Ascending aorta (tissue), 2 donors: Measurements from ENCODE around the gene CLK3. TPM values are rescaled to one million over a fixed set of nuclear protein-coding genes. Genes with fewer than 3 reads are reported as not detected.

Experiments used
- DNase-seq, 2 donors: peaks; one replicate each; pipeline ENCODE4 v3.0.0-alpha.2; 2019; ENCODE audit warnings: low spot score in 2 of 2
- H3K27ac ChIP-seq, 2 donors: fragments of 200-600 bp; sonication (generic); one replicate each; pipeline ENCODE4 v1.5.1; 2016 to 2017; ENCODE audit warnings: mild to moderate bottlenecking in 1 of 2
- H3K27me3 ChIP-seq: fragments of 200-600 bp; sonication (generic); one replicate; pipeline ENCODE4 v1.5.1; 2017
- H3K36me3 ChIP-seq, 2 donors: fragments of 200-600 bp; sonication (generic); one replicate each; pipeline ENCODE4 v1.5.1; 2016
- H3K4me1 ChIP-seq, 2 donors: fragments of 200-600 bp; sonication (generic); one replicate each; pipeline ENCODE4 v1.5.1; 2016 to 2017; ENCODE audit warnings: mild to moderate bottlenecking in 1 of 2
- H3K4me3 ChIP-seq, 2 donors: fragments of 200-600 bp; sonication (generic); one replicate each; pipeline ENCODE4 v1.5.1; 2016 to 2017; ENCODE audit warnings: mild to moderate bottlenecking in 1 of 2
- H3K9me3 ChIP-seq, 2 donors: fragments of 200-600 bp; sonication (generic); one replicate each; pipeline ENCODE4 v1.5.1; 2016
- CTCF ChIP-seq, 3 experiments: fragments of 200-600 bp in 2 of 3; fragments of 450-650 bp in 1 of 3; sonication (generic) in 2 of 3; IDR thresholded peaks; one replicate each; pipeline ENCODE4 v1.5.1; 2016 to 2019; ENCODE audit warnings: antibody characterized with exemption in 3 of 3, mild to moderate bottlenecking in 1 of 3, moderate library complexity in 1 of 3
- intact Hi-C: fragments of 100-400 bp; cut with DNase I; formaldehyde crosslinking; loops from one replicate; pipeline ENCODE4 v1.15.1; 2023
- total RNA-seq: library from RNA; depleted of rRNA; stranded (reverse); fragments of >200 nt; gene quantifications from one replicate; pipeline ENCODE4 v1.1.0, GENCODE V29; 2016

The CLK3 gene
- total RNA-seq, result 154 TPM

- H3K4me1 ChIP-seq, result peaks cover 19 to 22% of the 10 kb centered on the region in 2 donors
- H3K36me3 ChIP-seq, result peaks cover 16% of the 10 kb centered on the region in 2 donors
- intact Hi-C loops, result loop anchor here (1.0 to 10.0 kb wide), 6 partner anchors 27 to 619 kb away; partner anchors contain the start of genes EDC3, RPP25 and UBL7
- no peak for TF ChIP-seq CTCF (IDR thresholded peaks at IDR 0.05)
- no peaks in the 10 kb centered on the region for H3K27me3 ChIP-seq
- H3K27ac ChIP-seq, result peak within 1 kb of the TSS; percentile 98 to 99
- peak; percentile 76 to 98 for DNase-seq
- no peaks in the 10 kb centered on the region for H3K9me3 ChIP-seq
- peak within 1 kb of the TSS; percentile 76 to 86 for H3K4me3 ChIP-seq
Measured at GRCh38 chr15:74615508-74616365, at the start of gene CLK3. Gene CLK3, plus strand, starts transcription at chr15:74615836. Its CDS starts 3,361 bp downstream, at chr15:74619197.

- H3K9me3 ChIP-seq, result no peaks in the 10 kb centered on the region
- TF ChIP-seq CTCF (IDR thresholded peaks at IDR 0.05), result no peak
- intact Hi-C loops, result no loop called here
- no peaks in the 10 kb centered on the region for H3K27me3 ChIP-seq
- peak overlapping the region in 1 of 2 donors; percentile 11 for H3K27ac ChIP-seq
- H3K4me1 ChIP-seq, result peaks cover 2 to 20% of the 10 kb centered on the region in 2 donors
- peaks cover 7 to 9% of the 10 kb centered on the region in 2 donors for H3K36me3 ChIP-seq
- no peak overlapping the region for H3K4me3 ChIP-seq
- no peak for DNase-seq
Measured at GRCh38 chr15:74568594-74568993, 47.0 kb upstream of the CLK3 start.

GRCh38 chr15:74569731-74570070 is 45.9 kb upstream of the CLK3 start:
- Histone ChIP-seq H3K4me3 (no peak overlapping the region), H3K27me3 (no peaks in the 10 kb centered on the region), H3K36me3 (peaks cover 17 to 20% of the 10 kb centered on the region in 2 donors), H3K27ac (peak overlapping the region; percentile 80 to 90), H3K4me1 (peaks cover 2 to 20% of the 10 kb centered on the region in 2 donors), H3K9me3 (no peaks in the 10 kb centered on the region)
- no peak for DNase-seq
- no peak for TF ChIP-seq CTCF (IDR thresholded peaks at IDR 0.05)
- intact Hi-C loops, result loop anchor here (1.0 to 2.0 kb wide), 3 partner anchors 23 to 45 kb away; partner anchors contain the start of genes ARID3B and CLK3

GRCh38 chr15:74571191-74571590 is 44.4 kb upstream of the CLK3 start:
- Histone ChIP-seq H3K27me3 (no peaks in the 10 kb centered on the region), H3K27ac (peak overlapping the region; percentile 65 to 90), H3K4me1 (peaks cover 2 to 20% of the 10 kb centered on the region in 2 donors), H3K36me3 (peaks cover 25 to 34% of the 10 kb centered on the region in 2 donors), H3K4me3 (no peak overlapping the region), H3K9me3 (no peaks in the 10 kb centered on the region)
- intact Hi-C loops, result loop anchor here (2.0 kb wide), 2 partner anchors 30 to 44 kb away; partner anchors contain the start of genes ARID3B and CLK3
- no peak for DNase-seq
- no peak for TF ChIP-seq CTCF (IDR thresholded peaks at IDR 0.05)

- peaks cover 39 to 57% of the 10 kb centered on the region in 2 donors for H3K36me3 ChIP-seq
- DNase-seq, result no peak
- intact Hi-C loops, result no loop called here
Measured at GRCh38 chr15:74573987-74574386, 41.6 kb upstream of the CLK3 start.

More at GRCh38 chr15:74573987-74574386, 41.6 kb upstream of the CLK3 start:
- TF ChIP-seq CTCF (IDR thresholded peaks at IDR 0.05), result no peak
- H3K4me1 ChIP-seq, result peaks cover 2 to 20% of the 10 kb centered on the region in 2 donors
- no peaks in the 10 kb centered on the region for H3K9me3 ChIP-seq
- H3K4me3 ChIP-seq, result no peak overlapping the region
- no peak overlapping the region for H3K27ac ChIP-seq
- H3K27me3 ChIP-seq, result no peaks in the 10 kb centered on the region
